Tibial nerve (tissue), 4 donors: ENCODE data around the gene AXDND1. TPM values are rescaled to one million over a fixed set of nuclear protein-coding genes. Genes with fewer than 3 reads are reported as not detected.

Experiments
- DNase-seq, 2 donors: peaks; one replicate each; pipeline ENCODE4 v3.0.0-alpha.2; 2019; ENCODE audit warnings: low spot score in 2 of 2
- H3K27ac ChIP-seq, 4 donors: fragments of 200-600 bp; sonication (generic) in 3 of 4; one replicate each; pipeline ENCODE4 v1.5.1; 2017 to 2019; ENCODE audit warnings: mild to moderate bottlenecking in 1 of 4
- H3K27me3 ChIP-seq, 2 donors: fragments of 200-600 bp; sonication (generic) in 1 of 2; one replicate each; pipeline versions ENCODE4 v1.5.1 to v1.6.0; 2017 to 2019
- H3K36me3 ChIP-seq, 3 donors: fragments of 200-600 bp; sonication (generic); one replicate each; pipeline ENCODE4 v1.5.1; 2018 to 2019
- H3K4me1 ChIP-seq, 4 donors: fragments of 200-600 bp; sonication (generic) in 3 of 4; one replicate each; pipeline ENCODE4 v1.5.1; 2017 to 2019
- H3K4me3 ChIP-seq, 4 donors: fragments of 200-600 bp; sonication (generic) in 3 of 4; one replicate each; pipeline ENCODE4 v1.5.1; 2017 to 2019; ENCODE audit warnings: mild to moderate bottlenecking in 1 of 4, moderate library complexity in 1 of 4
- H3K9me3 ChIP-seq, 4 donors: fragments of 200-600 bp; sonication (generic) in 3 of 4; one replicate each; pipeline ENCODE4 v1.5.1; 2017 to 2019
- CTCF ChIP-seq, 5 experiments: fragments of 200-600 bp in 3 of 5; fragments of 450-650 bp in 2 of 5; sonication (generic) in 3 of 5; IDR thresholded peaks; one replicate each; pipeline ENCODE4 v1.5.1; 2016 to 2019; ENCODE audit warnings: antibody characterized with exemption in 5 of 5, mild to moderate bottlenecking in 3 of 5, moderate library complexity in 2 of 5
- EP300 ChIP-seq, 2 donors: sonication (generic); formaldehyde crosslinking; IDR thresholded peaks; one replicate each; pipeline ENCODE4 v1.6.1; 2017; ENCODE audit warnings: antibody characterized with exemption in 2 of 2, mild to moderate bottlenecking in 1 of 2
- POLR2A ChIP-seq, 2 donors: fragments of 450-650 bp; IDR thresholded peaks; one replicate each; pipeline ENCODE4 v1.6.1; 2017; ENCODE audit warnings: antibody characterized with exemption in 2 of 2, mild to moderate bottlenecking in 2 of 2, moderate library complexity in 2 of 2
- WGBS, 2 donors: methylation state at CpG; one replicate each; pipeline ENCODE4 v1.1.5; 2018; 5-methylcytosine and 5-hydroxymethylcytosine counted together
- total RNA-seq, 4 donors: library from RNA; depleted of rRNA; stranded (reverse); fragments of >200 nt; gene quantifications; one replicate each; pipeline ENCODE4 v1.1.0, GENCODE V29; 2016

The AXDND1 gene
- total RNA-seq, 4 donors from 2014 or later: 0.22 to 1.7 (median 0.30) TPM; not detected in 1

- TF ChIP-seq POLR2A (IDR thresholded peaks at IDR 0.05) (no peak), CTCF (IDR thresholded peaks at IDR 0.05) (no peak), EP300 (IDR thresholded peaks at IDR 0.05) (no peak)
- Histone ChIP-seq H3K4me3 (no peak overlapping the region), H3K4me1 (no peaks in the 10 kb centered on the region), H3K36me3 (no peaks in the 10 kb centered on the region), H3K27me3 (no peaks in the 10 kb centered on the region), H3K9me3 (peaks cover 0 to 68% (median 8%) of the 10 kb centered on the region in 4 donors), H3K27ac (no peak overlapping the region)
- no peak for DNase-seq
- 31 to 48% methylated on average over 2 of the region's 2 CpGs for WGBS, 2 donors
Measured at GRCh38 chr1:179476484-179476883, 110.7 kb downstream of the AXDND1 start.

- no peak overlapping the region for H3K27ac ChIP-seq
- 15 to 17% methylated on average over 1 of the region's 1 CpG for WGBS, 2 donors
- no peaks in the 10 kb centered on the region for H3K36me3 ChIP-seq
- no peak for TF ChIP-seq POLR2A (IDR thresholded peaks at IDR 0.05)
- TF ChIP-seq CTCF (IDR thresholded peaks at IDR 0.05): no peak
- no peak for TF ChIP-seq EP300 (IDR thresholded peaks at IDR 0.05)
- H3K9me3 ChIP-seq: peaks cover 0 to 68% (median 8%) of the 10 kb centered on the region in 4 donors
- no peaks in the 10 kb centered on the region for H3K27me3 ChIP-seq
- no peak for DNase-seq
- H3K4me3 ChIP-seq: no peak overlapping the region
- H3K4me1 ChIP-seq: no peaks in the 10 kb centered on the region
Measured at GRCh38 chr1:179478370-179478769, 112.6 kb downstream of the AXDND1 start.

GRCh38 chr1:179490611-179491010 is 124.8 kb downstream of the AXDND1 start:
- no peak overlapping the region for H3K27ac ChIP-seq
- H3K9me3 ChIP-seq: peaks cover 0 to 20% (median 0%) of the 10 kb centered on the region in 4 donors
- H3K27me3 ChIP-seq: no peaks in the 10 kb centered on the region
- no peaks in the 10 kb centered on the region for H3K36me3 ChIP-seq
- no peak overlapping the region for H3K4me3 ChIP-seq
- no peak for TF ChIP-seq POLR2A (IDR thresholded peaks at IDR 0.05)
- no peak for TF ChIP-seq CTCF (IDR thresholded peaks at IDR 0.05)
- no peak for TF ChIP-seq EP300 (IDR thresholded peaks at IDR 0.05)
- DNase-seq: no peak
- 68 to 75% methylated on average over 1 of the region's 1 CpG for WGBS, 2 donors
- no peaks in the 10 kb centered on the region for H3K4me1 ChIP-seq

- TF ChIP-seq POLR2A (IDR thresholded peaks at IDR 0.05): no peak
- TF ChIP-seq CTCF (IDR thresholded peaks at IDR 0.05): no peak
- TF ChIP-seq EP300 (IDR thresholded peaks at IDR 0.05): no peak
- no peaks in the 10 kb centered on the region for H3K4me1 ChIP-seq
- no peaks in the 10 kb centered on the region for H3K9me3 ChIP-seq
- no peak overlapping the region for H3K27ac ChIP-seq
- no peaks in the 10 kb centered on the region for H3K36me3 ChIP-seq
- H3K4me3 ChIP-seq: no peak overlapping the region
- no peaks in the 10 kb centered on the region for H3K27me3 ChIP-seq
- no peak for DNase-seq
- 72 to 77% methylated on average over 2 of the region's 2 CpGs for WGBS, 2 donors
Measured at GRCh38 chr1:179493323-179493722, 127.6 kb downstream of the AXDND1 start.

GRCh38 chr1:179506199-179506598 is 140.4 kb downstream of the AXDND1 start:
- DNase-seq: no peak
- no peak overlapping the region for H3K27ac ChIP-seq
- H3K36me3 ChIP-seq: no peaks in the 10 kb centered on the region
- WGBS, 2 donors: 91 to 92% methylated on average over 6 of the region's 6 CpGs
- no peak overlapping the region for H3K4me3 ChIP-seq
- peaks cover 0 to 4% (median 0%) of the 10 kb centered on the region in 4 donors for H3K9me3 ChIP-seq
- H3K27me3 ChIP-seq: no peaks in the 10 kb centered on the region
- TF ChIP-seq POLR2A (IDR thresholded peaks at IDR 0.05): no peak
- no peaks in the 10 kb centered on the region for H3K4me1 ChIP-seq

- Histone ChIP-seq H3K36me3 (no peaks in the 10 kb centered on the region), H3K4me3 (no peak overlapping the region), H3K27me3 (no peaks in the 10 kb centered on the region), H3K4me1 (no peaks in the 10 kb centered on the region), H3K27ac (no peak overlapping the region), H3K9me3 (peaks cover 0 to 4% (median 0%) of the 10 kb centered on the region in 4 donors)
- 88 to 93% methylated on average over 4 of the region's 4 CpGs for WGBS, 2 donors
- TF ChIP-seq CTCF (IDR thresholded peaks at IDR 0.05) (no peak), POLR2A (IDR thresholded peaks at IDR 0.05) (no peak), EP300 (IDR thresholded peaks at IDR 0.05) (no peak)
- no peak for DNase-seq
Measured at GRCh38 chr1:179509384-179509783, 143.6 kb downstream of the AXDND1 start.
